Mesenchymal stem cell (in vitro differentiated cells and primary cell): ENCODE measurements around the gene RIPK3.

Experiments used
- DNase-seq: peaks from one replicate; pipeline ENCODE4 v3.0.0-alpha.2; 2013
- H2AFZ ChIP-seq: one replicate; pipeline ENCODE4 v1.6.1; 2013; ENCODE audit warnings: low read depth, mild to moderate bottlenecking, control low read depth, inconsistent platforms, low read length, moderate library complexity
- H2AK5ac ChIP-seq: 2 replicates; pipeline ENCODE4 v1.6.1; 2013; ENCODE audit warnings: low read length, moderate library complexity, mild to moderate bottlenecking, inconsistent platforms; ENCODE audit not compliant: severe bottlenecking
- H2BK120ac ChIP-seq: one replicate; pipeline ENCODE4 v1.6.1; 2013; ENCODE audit warnings: low read depth, mild to moderate bottlenecking, inconsistent platforms, low read length, moderate library complexity
- H2BK12ac ChIP-seq, 2 experiments: one replicate each; pipeline ENCODE4 v1.6.1; 2013; ENCODE audit warnings: inconsistent platforms in 2 of 2, low read length in 2 of 2, mild to moderate bottlenecking in 2 of 2, moderate library complexity in 2 of 2, control low read depth in 1 of 2
- H2BK15ac ChIP-seq: one replicate; pipeline ENCODE4 v1.6.1; 2013; ENCODE audit warnings: mild to moderate bottlenecking, low read depth, inconsistent platforms; ENCODE audit not compliant: poor library complexity, severe bottlenecking
- H2BK5ac ChIP-seq: 2 replicates; pipeline ENCODE4 v1.6.1; 2013; ENCODE audit warnings: low read depth, mild to moderate bottlenecking, low read length, control low read depth, inconsistent platforms; ENCODE audit not compliant: poor library complexity, severe bottlenecking
- H3K14ac ChIP-seq, 2 experiments: one replicate each; pipeline ENCODE4 v1.6.1; 2013; ENCODE audit warnings: inconsistent platforms in 2 of 2, low read length in 2 of 2, control low read depth in 1 of 2, mild to moderate bottlenecking in 1 of 2, moderate library complexity in 1 of 2
- H3K18ac ChIP-seq, 2 experiments: one replicate each; pipeline ENCODE4 v1.6.1; 2013; ENCODE audit warnings: inconsistent platforms in 2 of 2, low read length in 2 of 2, control low read depth in 1 of 2, low read depth in 1 of 2, mild to moderate bottlenecking in 1 of 2
- H3K23ac ChIP-seq, 2 experiments: one replicate each; pipeline ENCODE4 v1.6.1; 2013; ENCODE audit warnings: inconsistent platforms in 2 of 2, low read length in 2 of 2, mild to moderate bottlenecking in 2 of 2, moderate library complexity in 2 of 2, control low read depth in 1 of 2
- H3K27ac ChIP-seq: 2 replicates; pipeline ENCODE4 v1.5.1; 2013; ENCODE audit warnings: mild to moderate bottlenecking, moderate library complexity, low read length, control low read depth, inconsistent platforms; ENCODE audit not compliant: poor library complexity, severe bottlenecking
- H3K27me3 ChIP-seq, 2 experiments: 2 replicates each; pipeline versions ENCODE4 v1.6.1 to v1.7.0; 2013; ENCODE audit warnings: low read length in 2 of 2, mild to moderate bottlenecking in 2 of 2, moderate library complexity in 2 of 2, control low read depth in 1 of 2, inconsistent platforms in 1 of 2; ENCODE audit not compliant: control insufficient read depth in 1 of 2, insufficient read depth in 1 of 2
- H3K36me3 ChIP-seq, 2 experiments: 2 replicates each; pipeline versions ENCODE4 v1.6.1 to v1.7.0; 2013; ENCODE audit warnings: low read length in 2 of 2, control low read depth in 1 of 2, inconsistent platforms in 1 of 2, low read depth in 1 of 2, mild to moderate bottlenecking in 1 of 2; ENCODE audit not compliant: insufficient read depth in 2 of 2, control insufficient read depth in 1 of 2
- H3K4ac ChIP-seq, 2 experiments: one replicate each; pipeline ENCODE4 v1.6.1; 2013; ENCODE audit warnings: inconsistent platforms in 2 of 2, low read length in 2 of 2, mild to moderate bottlenecking in 2 of 2, moderate library complexity in 2 of 2, control low read depth in 1 of 2, low read depth in 1 of 2
- H3K4me1 ChIP-seq: 2 replicates; pipeline ENCODE4 v1.6.1; 2013; ENCODE audit warnings: low read depth, low read length, control low read depth; ENCODE audit not compliant: control insufficient read depth, insufficient read depth
- H3K4me2 ChIP-seq: 2 replicates; pipeline ENCODE4 v1.6.1; 2013; ENCODE audit warnings: low read length, mild to moderate bottlenecking, inconsistent platforms; ENCODE audit not compliant: poor library complexity, severe bottlenecking
- H3K4me3 ChIP-seq, 2 experiments: 2 replicates each; pipeline versions ENCODE4 v1.5.1 to v1.7.0; 2013; ENCODE audit warnings: low read length in 2 of 2, mild to moderate bottlenecking in 2 of 2, control low read depth in 1 of 2, low read depth in 1 of 2; ENCODE audit not compliant: insufficient read depth in 1 of 2
- H3K79me1 ChIP-seq: replicated peaks from 2 replicates; pipeline ENCODE4 v1.6.1; 2013; ENCODE audit warnings: mild to moderate bottlenecking, control low read depth, low read length, inconsistent platforms; ENCODE audit not compliant: poor library complexity, severe bottlenecking
- H3K9ac ChIP-seq: 2 replicates; pipeline ENCODE4 v1.7.0; 2013; ENCODE audit warnings: mild to moderate bottlenecking, low read length, moderate library complexity
- H3K9me3 ChIP-seq: 2 replicates; pipeline ENCODE4 v1.7.0; 2013; ENCODE audit warnings: mild to moderate bottlenecking, low read length; ENCODE audit not compliant: control insufficient read depth
- H4K8ac ChIP-seq: one replicate; pipeline ENCODE4 v1.6.1; 2013; ENCODE audit warnings: inconsistent platforms, mild to moderate bottlenecking, low read length, moderate library complexity
- H4K91ac ChIP-seq: one replicate; pipeline ENCODE4 v1.6.1; 2013; ENCODE audit warnings: mild to moderate bottlenecking, low read length, inconsistent platforms
- WGBS: methylation state at CpG from one replicate; pipeline ENCODE4 v1.1.7; 2013; ENCODE audit warnings: mixed read lengths; 5-methylcytosine and 5-hydroxymethylcytosine counted together

The RIPK3 gene

DNA sequence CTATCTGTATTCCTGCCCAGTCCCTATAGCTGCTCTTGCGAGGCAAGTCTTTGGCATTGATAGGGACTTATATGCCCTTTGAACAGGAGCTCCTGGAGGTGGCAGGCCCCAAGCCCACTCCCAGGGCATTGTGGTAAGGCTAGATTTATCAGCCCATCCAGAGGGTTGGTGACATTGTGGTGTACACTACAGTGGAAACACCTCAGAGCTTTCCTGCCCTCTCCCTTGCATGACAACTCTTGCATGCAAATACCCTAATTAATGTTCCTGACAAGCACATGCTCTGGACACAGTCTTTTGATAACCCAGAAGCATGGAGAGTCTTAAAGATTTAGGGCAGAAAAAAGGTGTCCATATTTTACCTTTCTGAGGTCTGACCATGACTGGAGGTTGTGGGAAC is 815 bp upstream of the RIPK3 start:
- peaks cover 23 to 57% of the 10 kb centered on the region in 2 experiments for H3K27me3 ChIP-seq
- H3K4me3 ChIP-seq: no peak overlapping the region
- no peak overlapping the region for H3K9ac ChIP-seq
- H3K9me3 ChIP-seq: no peaks in the 10 kb centered on the region
- H3K23ac ChIP-seq: no peak overlapping the region
- no peak for DNase-seq
- no peak overlapping the region for H3K4ac ChIP-seq
- H3K18ac ChIP-seq: no peak overlapping the region
- no peak overlapping the region for H2BK5ac ChIP-seq
- H3K14ac ChIP-seq: no peak overlapping the region
- H2BK15ac ChIP-seq: no peak overlapping the region
- H3K4me1 ChIP-seq: peaks cover 16% of the 10 kb centered on the region
- no peak overlapping the region for H2AK5ac ChIP-seq
- no peak overlapping the region for H4K8ac ChIP-seq
- H2AFZ ChIP-seq: no peak overlapping the region
- H3K79me1 ChIP-seq: no peaks in the 10 kb centered on the region
- 80% methylated on average over 1 of the region's 1 CpG for WGBS
- no peak overlapping the region for H3K27ac ChIP-seq
- no peak overlapping the region for H2BK120ac ChIP-seq
- H4K91ac ChIP-seq: no peak overlapping the region
- no peak overlapping the region for H3K4me2 ChIP-seq
- H3K36me3 ChIP-seq: peaks cover 4 to 18% of the 10 kb centered on the region in 2 experiments
- H2BK12ac ChIP-seq: no peak overlapping the region

- Histone ChIP-seq H3K14ac (peak overlapping the region in 1 of 2 experiments; percentile 56), H3K36me3 (peaks cover 4 to 18% of the 10 kb centered on the region in 2 experiments), H2BK120ac (no peak overlapping the region), H3K9ac (peak overlapping the region; percentile 81), H3K4me2 (peak overlapping the region; percentile 83), H2AK5ac (no peak overlapping the region), H3K4ac (no peak overlapping the region), H3K4me1 (peaks cover 29% of the 10 kb centered on the region), H3K18ac (peak overlapping the region in 1 of 2 experiments; percentile 80), H2AFZ (no peak overlapping the region), H3K79me1 (no peaks in the 10 kb centered on the region), H3K27ac (no peak overlapping the region), H4K8ac (no peak overlapping the region), H3K4me3 (peak overlapping the region in 1 of 2 experiments; percentile 91), H2BK15ac (no peak overlapping the region), H3K23ac (peak overlapping the region in 1 of 2 experiments; percentile 70), H4K91ac (no peak overlapping the region), H2BK5ac (no peak overlapping the region), H2BK12ac (no peak overlapping the region), H3K9me3 (no peaks in the 10 kb centered on the region), H3K27me3 (peaks cover 29 to 64% of the 10 kb centered on the region in 2 experiments)
- WGBS: 80% methylated on average over 14 of the region's 14 CpGs
- no peak for DNase-seq
These were observed 948 bp downstream of the RIPK3 start for GRCh38 chr14:24338843-24339242.

GRCh38 chr14:24337824-24338175 is 2.0 kb downstream of the RIPK3 start:
- no peak overlapping the region for H3K23ac ChIP-seq
- no peak overlapping the region for H4K8ac ChIP-seq
- H2AFZ ChIP-seq: no peak overlapping the region
- H3K14ac ChIP-seq: no peak overlapping the region
- peaks cover 29 to 67% of the 10 kb centered on the region in 2 experiments for H3K27me3 ChIP-seq
- H3K79me1 ChIP-seq: no peaks in the 10 kb centered on the region
- DNase-seq: no peak
- no peak overlapping the region for H4K91ac ChIP-seq
- H2AK5ac ChIP-seq: no peak overlapping the region
- H2BK120ac ChIP-seq: no peak overlapping the region
- H2BK15ac ChIP-seq: peak overlapping the region; percentile 49
- H3K27ac ChIP-seq: no peak overlapping the region
- no peak overlapping the region for H3K18ac ChIP-seq
- no peak overlapping the region for H3K4ac ChIP-seq
- peaks cover 4 to 18% of the 10 kb centered on the region in 2 experiments for H3K36me3 ChIP-seq
- H2BK5ac ChIP-seq: no peak overlapping the region
- H2BK12ac ChIP-seq: no peak overlapping the region
- WGBS: 90% methylated on average over 8 of the region's 8 CpGs
- no peak overlapping the region for H3K4me2 ChIP-seq
- H3K4me1 ChIP-seq: peaks cover 32% of the 10 kb centered on the region
- no peak overlapping the region for H3K9ac ChIP-seq
- H3K4me3 ChIP-seq: no peak overlapping the region
- H3K9me3 ChIP-seq: no peaks in the 10 kb centered on the region

DNA sequence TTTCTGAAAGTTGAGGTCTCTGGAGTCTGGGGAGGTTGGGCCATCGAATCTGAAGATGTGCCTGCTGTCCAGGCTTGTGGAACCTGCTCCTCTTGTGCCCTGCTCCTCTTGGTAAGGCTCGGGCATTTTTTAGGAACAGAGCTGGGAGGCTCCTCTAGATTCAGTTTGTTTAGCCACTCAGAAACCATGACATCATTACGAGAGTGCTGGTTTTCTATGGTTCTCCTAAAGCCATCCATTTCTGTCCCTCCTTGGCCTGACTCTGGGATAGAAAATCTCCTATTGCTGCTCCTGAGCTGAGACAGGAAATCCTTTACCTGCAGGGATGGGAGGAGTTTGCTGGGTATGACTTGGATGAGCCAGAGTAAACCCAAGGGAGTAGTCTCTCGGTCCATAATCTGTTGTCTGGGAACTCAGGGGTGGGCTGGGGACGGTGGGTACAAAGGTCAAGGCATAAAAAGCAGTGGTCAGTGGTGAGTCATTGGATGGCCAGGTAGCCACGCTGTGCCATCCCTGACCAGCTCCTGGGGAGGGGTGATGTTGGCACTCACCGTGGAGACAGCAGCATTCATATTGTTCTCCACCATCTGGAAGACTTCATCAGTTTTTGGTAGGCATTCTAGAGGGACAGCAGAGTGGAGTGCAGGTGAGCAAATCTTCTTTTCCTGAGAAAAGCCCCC is 2.5 kb downstream of the RIPK3 start:
- 92% methylated on average over 6 of the region's 7 CpGs for WGBS

More for the DNA sequence above, 2.5 kb downstream of the RIPK3 start:
- H3K36me3 ChIP-seq: peaks cover 4 to 18% of the 10 kb centered on the region in 2 experiments
- H3K23ac ChIP-seq: no peak overlapping the region
- H2BK120ac ChIP-seq: no peak overlapping the region
- no peak overlapping the region for H3K4me2 ChIP-seq
- H4K91ac ChIP-seq: no peak overlapping the region
- H3K18ac ChIP-seq: no peak overlapping the region
- H2AK5ac ChIP-seq: no peak overlapping the region
- H3K79me1 ChIP-seq: no peaks in the 10 kb centered on the region
- no peak overlapping the region for H2BK12ac ChIP-seq
- H3K9me3 ChIP-seq: no peaks in the 10 kb centered on the region
- no peak overlapping the region for H3K4me3 ChIP-seq
- no peak overlapping the region for H3K4ac ChIP-seq
- peaks cover 29 to 72% of the 10 kb centered on the region in 2 experiments for H3K27me3 ChIP-seq
- no peak overlapping the region for H2BK5ac ChIP-seq
- no peak overlapping the region for H2AFZ ChIP-seq
- H3K4me1 ChIP-seq: peaks cover 38% of the 10 kb centered on the region
- H3K9ac ChIP-seq: no peak overlapping the region
- H3K27ac ChIP-seq: no peak overlapping the region
- no peak overlapping the region for H4K8ac ChIP-seq
- H3K14ac ChIP-seq: no peak overlapping the region
- DNase-seq: no peak
- no peak overlapping the region for H2BK15ac ChIP-seq
